GM18505 (cell line): Measurements from ENCODE around the gene OR52B4.
A peak's percentile ranks its signal among the peaks of the same experiment; 100 is the strongest.
"Not testable (repeated sequence)": the region's sequence is repeated elsewhere in the genome, so short reads cannot be mapped to it uniquely, and the experiment has no call there.

Experiments
- ATAC-seq: cut with Tn5 transposase; IDR thresholded peaks from one replicate; pipeline ENCODE4 v1.9.1; 2021; ENCODE audit not compliant: unreplicated experiment
- POLR2A ChIP-seq: IDR thresholded peaks from 4 replicates; pipeline ENCODE4 v1.6.1; 2011; ENCODE audit warnings: borderline replicate concordance; ENCODE audit not compliant: insufficient read depth, insufficient read length; ENCODE audit errors: extremely low read depth

OR52B4 gene

GRCh38 chr11:4368286-4368685, at the start of gene OR52B4:
Gene OR52B4 (minus strand): TSS chr11:4368386. CDS start chr11:4368295, 91 bp downstream.
- no peak for ATAC-seq
- no peak for TF ChIP-seq POLR2A

GRCh38 chr11:4416816-4417215, 48.6 kb upstream of the OR52B4 start:
- TF ChIP-seq POLR2A, result no peak
- no peak for ATAC-seq

- TF ChIP-seq POLR2A, result no peak
- no peak for ATAC-seq
Observed at GRCh38 chr11:4416306-4416705, 48.1 kb upstream of the OR52B4 start.

- ATAC-seq, result not testable (repeated sequence)
Observed at GRCh38 chr11:4406206-4406605, 38.0 kb upstream of the OR52B4 start.

DNA sequence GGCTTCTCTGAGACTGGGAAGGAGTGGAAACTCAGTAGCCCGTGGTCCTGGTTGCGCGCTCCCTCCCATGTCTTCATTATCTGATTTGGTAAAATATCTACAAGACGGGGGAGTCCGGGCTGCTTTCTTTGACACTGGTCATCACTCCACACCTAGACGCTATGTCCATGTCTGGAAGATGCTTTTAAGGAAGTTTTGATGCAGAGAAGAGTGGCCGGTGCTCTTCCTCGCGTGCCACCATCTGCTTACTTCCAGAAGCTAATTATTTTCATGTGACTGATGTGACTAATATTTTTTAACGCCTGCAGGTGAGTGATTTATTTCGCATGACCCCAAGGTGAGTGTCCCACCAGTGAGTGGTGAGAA, 25.7 kb upstream of the OR52B4 start:
- no peak for ATAC-seq

GRCh38 chr11:4393209-4393857, 25.1 kb upstream of the OR52B4 start, which contains the start of gene TRIM21:
Gene TRIM21 (minus strand): TSS chr11:4393702. CDS start chr11:4390409, 3,293 bp downstream.
- peak; percentile 67 for TF ChIP-seq POLR2A
- ATAC-seq, result peak; percentile 99

More for the DNA sequence above, 25.7 kb upstream of the OR52B4 start:
- no peak for TF ChIP-seq POLR2A

DNA sequence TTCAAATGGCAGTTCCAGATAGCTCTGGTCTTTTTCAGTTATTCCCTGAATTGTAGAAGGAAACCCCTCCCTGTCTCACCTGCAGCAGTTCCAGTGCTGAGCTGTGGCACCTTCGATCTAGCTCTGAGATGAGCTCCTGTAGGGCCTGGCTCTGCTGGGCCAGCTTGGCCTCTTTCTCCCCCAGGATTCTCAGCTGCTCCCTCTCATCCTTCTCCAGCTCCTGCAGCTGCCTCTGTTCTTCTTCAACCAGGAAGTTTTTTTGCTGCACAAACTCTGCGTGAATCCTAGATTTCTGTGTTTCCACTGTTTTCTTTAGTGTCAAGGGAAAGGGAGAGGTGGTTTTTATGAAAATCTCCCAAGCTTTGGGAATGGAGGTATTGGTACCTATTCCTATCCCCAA, 20.0 kb upstream of the OR52B4 start:
- TF ChIP-seq POLR2A, result no peak
- no peak for ATAC-seq

DNA sequence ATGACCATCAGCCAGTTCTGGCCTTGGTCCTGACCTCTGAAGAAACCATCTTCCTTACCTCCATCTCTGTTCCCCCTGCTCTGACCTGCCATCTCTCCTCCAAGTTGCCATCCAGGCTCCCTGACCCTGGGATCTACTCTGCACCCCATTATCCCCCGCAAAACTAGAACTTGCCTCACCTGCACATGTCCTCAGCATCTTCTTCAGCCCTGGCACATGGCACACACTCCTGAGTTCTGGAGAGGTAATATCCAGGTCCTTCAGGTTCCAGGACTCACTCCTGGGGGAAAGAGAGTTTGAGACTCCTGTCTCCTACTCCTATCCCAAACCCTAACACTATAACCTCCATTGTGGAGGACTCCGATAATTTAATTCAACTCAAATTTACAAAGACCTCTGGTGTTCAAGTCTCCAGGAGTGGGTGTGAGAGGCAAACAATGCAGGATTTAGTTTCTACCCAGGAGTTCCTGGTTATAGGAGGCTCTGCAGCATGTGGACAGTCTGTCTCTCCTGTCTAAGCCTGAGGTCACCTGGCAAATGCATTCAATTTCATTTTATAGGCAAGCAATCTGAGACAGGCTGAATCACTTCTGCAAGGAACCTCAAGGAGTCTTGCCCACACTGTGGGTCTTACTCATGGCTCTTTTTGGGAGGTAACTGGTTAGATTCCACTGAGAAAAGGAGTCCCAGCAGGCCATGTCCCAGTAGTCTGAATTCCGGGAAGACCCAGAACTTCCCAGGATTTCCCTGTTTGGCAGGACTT, 18.0 kb upstream of the OR52B4 start:
- ATAC-seq, result no peak

GRCh38 chr11:4381901-4382300, 13.7 kb upstream of the OR52B4 start:
- TF ChIP-seq POLR2A, result no peak
- no peak for ATAC-seq

More for the DNA sequence above, 18.0 kb upstream of the OR52B4 start:
- TF ChIP-seq POLR2A, result no peak

DNA sequence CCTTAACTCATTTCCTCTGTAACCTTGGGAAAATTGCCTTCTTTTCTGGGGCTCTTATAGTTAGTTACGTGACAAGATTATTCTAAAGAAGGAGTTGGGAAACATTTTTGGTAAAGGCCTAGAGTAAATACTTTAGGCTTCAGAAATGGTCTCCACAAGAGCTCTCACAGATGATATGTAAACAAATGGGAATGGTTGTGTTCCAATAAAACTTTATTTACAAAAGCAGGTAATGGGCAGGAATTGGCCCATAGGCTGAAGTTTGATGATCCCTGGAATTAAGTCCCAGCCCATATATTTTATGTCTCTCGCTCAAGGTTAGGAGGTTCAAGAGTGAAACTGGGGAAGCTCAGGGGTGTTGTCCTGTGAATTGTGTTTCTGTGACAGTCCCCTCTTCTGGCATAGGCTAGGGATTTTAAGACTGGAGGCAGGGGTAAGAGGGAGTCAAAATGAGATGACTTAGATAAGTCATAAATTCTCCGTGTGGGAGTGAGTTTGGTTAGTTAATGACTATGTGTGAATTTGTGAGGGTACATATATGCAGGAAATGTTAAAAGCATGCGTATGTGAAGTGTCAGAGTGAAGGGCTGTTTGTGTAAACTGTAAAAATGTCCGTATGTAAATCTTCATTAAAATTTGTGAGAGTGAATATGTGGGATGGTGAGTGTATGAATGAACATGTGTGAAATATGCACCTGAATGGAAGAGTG, 7.4 kb upstream of the OR52B4 start:
- TF ChIP-seq POLR2A, result no peak
- no peak for ATAC-seq

DNA sequence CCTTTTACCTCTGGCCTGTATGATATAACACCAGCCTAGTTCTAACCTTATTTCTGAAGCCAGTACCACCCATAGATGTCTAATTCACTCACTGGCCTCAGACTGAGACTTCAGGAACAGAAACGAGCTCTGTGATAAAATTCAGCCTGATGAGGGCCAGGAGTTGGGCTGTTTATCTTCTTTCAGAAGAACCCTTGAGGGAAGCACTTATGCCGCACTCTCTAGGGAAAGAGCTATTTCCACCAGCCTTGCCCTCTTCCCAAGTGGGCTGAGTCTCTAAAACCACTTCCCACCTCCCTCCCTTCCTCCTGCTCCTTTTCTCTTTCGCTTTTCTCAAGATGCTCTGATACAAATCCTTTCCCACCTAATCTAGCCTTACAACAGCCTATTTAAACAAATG, 2.0 kb upstream of the OR52B4 start:
- no peak for TF ChIP-seq POLR2A
- ATAC-seq, result no peak

GRCh38 chr11:4348142-4348541, 20.0 kb downstream of the OR52B4 start:
- ATAC-seq, result not testable (repeated sequence)

- ATAC-seq, result not testable (repeated sequence)
Observed at GRCh38 chr11:4345366-4345765, 22.8 kb downstream of the OR52B4 start.

- not testable (repeated sequence) for ATAC-seq
Observed at GRCh38 chr11:4334356-4334755, 33.8 kb downstream of the OR52B4 start.
